ENCODE data around the gene STK35.

The STK35 gene

GRCh38 chr20:2108498-2108897 lies 6.9 kb downstream of the STK35 start:
- DNase-seq, result no peak

GRCh38 chr20:2108987-2109386 lies 7.4 kb downstream of the STK35 start:
- DNase-seq, result no peak

- no peak for DNase-seq
Measured at GRCh38 chr20:2109425-2110210, 8.0 kb downstream of the STK35 start.

GRCh38 chr20:2112910-2113309 lies 11.3 kb downstream of the STK35 start:
- DNase-seq, result no peak

- no peak for DNase-seq
Measured at GRCh38 chr20:2114127-2114959, 12.7 kb downstream of the STK35 start.

GRCh38 chr20:2114990-2115681 lies 13.5 kb downstream of the STK35 start:
- no peak for DNase-seq

- DNase-seq, result no peak
Measured at GRCh38 chr20:2116170-2116940, 14.7 kb downstream of the STK35 start.

GRCh38 chr20:2118783-2119182 lies 17.2 kb downstream of the STK35 start:
- DNase-seq, result no peak

GRCh38 chr20:2122936-2123335 lies 21.3 kb downstream of the STK35 start:
- no peak for DNase-seq

- no peak for DNase-seq
Measured at GRCh38 chr20:2123720-2124119, 22.1 kb downstream of the STK35 start.

- DNase-seq, result no peak
Measured at GRCh38 chr20:2124564-2125213, 23.1 kb downstream of the STK35 start.

- DNase-seq, result no peak
Measured at GRCh38 chr20:2125474-2126112, 24.0 kb downstream of the STK35 start.

GRCh38 chr20:2127238-2127637 lies 25.6 kb downstream of the STK35 start:
- no peak for DNase-seq

GRCh38 chr20:2128542-2128941 lies 26.9 kb downstream of the STK35 start:
- no peak for DNase-seq

- DNase-seq, result no peak
Measured at GRCh38 chr20:2130062-2130591, 28.5 kb downstream of the STK35 start.

- DNase-seq, result no peak
Measured at GRCh38 chr20:2130683-2131082, 29.1 kb downstream of the STK35 start.

GRCh38 chr20:2131366-2131765 lies 29.7 kb downstream of the STK35 start:
- no peak for DNase-seq

- DNase-seq, result no peak
Measured at GRCh38 chr20:2132461-2132901, 30.9 kb downstream of the STK35 start.

GRCh38 chr20:2133318-2134183 lies 31.9 kb downstream of the STK35 start:
- no peak for DNase-seq

- DNase-seq, result no peak
Measured at GRCh38 chr20:2135013-2135412, 33.4 kb downstream of the STK35 start.

Data from activated effector memory CD4-positive, alpha-beta T cell treated with anti-CD3 and anti-CD28 coated beads, Interleukin-2, amount 50 U/mL, for 16 hours (primary cell).